GM18951 (cell line): Measurements from ENCODE around the gene OSBPL8.

ENCODE experiments used
- POLR2A ChIP-seq: IDR thresholded peaks from 4 replicates; pipeline ENCODE4 v1.6.1; 2011; ENCODE audit warnings: mild to moderate bottlenecking; ENCODE audit not compliant: insufficient read length, insufficient read depth; ENCODE audit errors: extremely low read depth
- in situ Hi-C: fragments of 300-500 bp; cut with MboI; formaldehyde crosslinking; loops from one replicate; pipeline ENCODE4 v1.12.0; 2022; ENCODE audit warnings: low sequenced_read_pairs, mixed read lengths, inconsistent platforms; ENCODE audit not compliant: unreplicated experiment

OSBPL8 gene

DNA sequence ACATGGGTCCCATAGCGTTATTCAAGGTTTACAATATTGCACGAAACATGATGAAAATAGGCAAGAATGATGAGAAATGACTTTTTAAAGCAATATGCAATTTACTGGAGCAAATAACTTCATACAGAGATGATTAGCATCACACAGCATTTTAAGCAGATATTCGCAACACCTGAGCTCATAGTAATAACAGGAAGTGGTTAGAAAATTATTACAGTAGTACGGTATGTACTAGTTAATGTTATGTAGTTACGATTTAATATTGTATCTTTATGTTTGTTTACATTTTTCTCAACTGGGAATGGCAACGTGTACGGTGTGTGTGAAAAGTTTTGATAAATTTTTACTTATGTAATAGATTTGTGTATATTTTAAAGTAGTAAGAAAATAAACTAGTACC is 102.6 kb downstream of the OSBPL8 start:
- no peak for TF ChIP-seq POLR2A
- in situ Hi-C loops, result no loop called here

GRCh38 chr12:76455582-76456345 is 103.8 kb downstream of the OSBPL8 start:
- no peak for TF ChIP-seq POLR2A
- in situ Hi-C loops, result no loop called here

GRCh38 chr12:76451528-76451927 is 108.0 kb downstream of the OSBPL8 start:
- in situ Hi-C loops, result no loop called here
- TF ChIP-seq POLR2A, result no peak

- in situ Hi-C loops, result no loop called here
- no peak for TF ChIP-seq POLR2A
Measured at GRCh38 chr12:76450690-76451089, 108.9 kb downstream of the OSBPL8 start.

GRCh38 chr12:76449993-76450392 is 109.6 kb downstream of the OSBPL8 start:
- in situ Hi-C loops, result loop anchor here (25.0 kb wide), 1 partner anchor 913 kb away; no protein-coding TSS in a partner anchor
- TF ChIP-seq POLR2A, result no peak

DNA sequence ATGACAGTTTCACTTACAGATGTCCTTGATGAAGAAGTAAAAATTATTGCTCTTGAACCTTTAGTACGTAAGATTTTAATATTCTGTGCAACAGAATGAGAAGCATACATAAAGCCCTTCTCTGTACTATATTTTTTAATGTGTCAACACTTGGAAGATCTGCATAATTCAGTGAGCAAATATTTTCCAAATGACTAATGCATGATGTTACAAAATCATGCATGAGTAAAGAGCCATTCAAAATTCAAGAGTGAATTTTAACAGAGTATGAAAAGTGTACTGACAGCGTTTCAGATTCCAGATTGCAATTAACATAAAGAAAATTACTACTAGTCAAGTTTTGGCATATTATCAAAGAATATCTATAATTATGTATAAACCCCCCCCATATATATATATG is 110.0 kb downstream of the OSBPL8 start:
- in situ Hi-C loops, result loop anchor here (25.0 kb wide), 1 partner anchor 912 kb away; no protein-coding TSS in a partner anchor
- no peak for TF ChIP-seq POLR2A

DNA sequence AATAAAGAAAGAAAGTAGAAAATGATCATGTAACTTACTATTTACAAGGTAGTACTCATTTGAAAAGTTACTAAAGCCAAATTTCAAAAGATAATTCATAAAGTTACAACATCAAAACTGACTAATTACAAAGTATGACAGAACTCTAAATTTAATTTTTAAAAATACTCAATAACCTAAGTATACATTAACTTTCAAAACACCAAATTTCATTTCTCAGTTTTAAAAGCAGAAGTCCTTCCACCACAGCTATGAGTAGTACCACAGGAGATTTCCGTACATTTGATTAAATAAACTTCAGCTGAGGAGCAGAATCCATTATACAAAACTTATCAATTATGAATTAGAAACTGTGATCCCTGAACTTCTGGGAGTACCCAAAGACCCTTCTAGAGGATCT is 110.6 kb downstream of the OSBPL8 start:
- in situ Hi-C loops, result loop anchor here (25.0 kb wide), 1 partner anchor 912 kb away; no protein-coding TSS in a partner anchor
- no peak for TF ChIP-seq POLR2A

DNA sequence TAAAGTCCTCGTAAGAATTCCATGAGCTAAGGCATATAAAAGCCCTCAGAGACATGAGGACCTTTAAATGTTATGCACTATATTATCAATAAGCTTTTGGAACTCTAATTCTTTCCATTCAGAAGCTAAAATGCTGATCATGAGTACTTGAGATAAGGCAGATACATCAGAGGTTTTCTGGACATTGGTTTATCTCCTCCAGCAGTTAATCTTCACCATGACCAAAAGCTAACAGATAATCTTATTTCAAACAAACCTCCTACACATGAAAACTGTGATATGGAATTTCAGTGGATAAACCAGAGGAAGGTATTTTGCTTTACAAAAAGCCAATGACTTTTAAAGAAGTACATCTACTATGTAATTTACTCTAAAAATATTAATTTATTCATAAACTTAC is 113.5 kb downstream of the OSBPL8 start:
- TF ChIP-seq POLR2A, result no peak

DNA sequence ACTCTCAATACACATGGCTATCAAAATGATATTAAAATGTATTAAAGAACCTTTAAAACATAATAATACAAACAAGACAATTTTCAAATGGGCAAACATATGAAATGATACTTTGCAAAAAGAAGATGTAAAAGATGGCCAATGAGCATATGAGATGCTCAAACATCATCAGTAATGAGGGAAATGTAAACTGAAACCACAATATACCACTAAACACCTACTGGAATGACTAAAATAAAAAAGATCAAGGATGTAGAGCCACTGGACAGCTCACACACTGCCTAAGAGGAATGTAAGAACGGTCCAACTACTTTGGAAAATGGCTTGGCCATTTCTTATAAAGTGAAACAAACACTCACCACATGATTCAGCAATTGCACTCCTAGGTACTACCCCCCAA is 114.1 kb downstream of the OSBPL8 start:
- TF ChIP-seq POLR2A, result no peak
- in situ Hi-C loops, result loop anchor here (25.0 kb wide), 1 partner anchor 908 kb away; no protein-coding TSS in a partner anchor

More for the DNA sequence above, 113.5 kb downstream of the OSBPL8 start:
- in situ Hi-C loops, result loop anchor here (25.0 kb wide), 1 partner anchor 909 kb away; no protein-coding TSS in a partner anchor

DNA sequence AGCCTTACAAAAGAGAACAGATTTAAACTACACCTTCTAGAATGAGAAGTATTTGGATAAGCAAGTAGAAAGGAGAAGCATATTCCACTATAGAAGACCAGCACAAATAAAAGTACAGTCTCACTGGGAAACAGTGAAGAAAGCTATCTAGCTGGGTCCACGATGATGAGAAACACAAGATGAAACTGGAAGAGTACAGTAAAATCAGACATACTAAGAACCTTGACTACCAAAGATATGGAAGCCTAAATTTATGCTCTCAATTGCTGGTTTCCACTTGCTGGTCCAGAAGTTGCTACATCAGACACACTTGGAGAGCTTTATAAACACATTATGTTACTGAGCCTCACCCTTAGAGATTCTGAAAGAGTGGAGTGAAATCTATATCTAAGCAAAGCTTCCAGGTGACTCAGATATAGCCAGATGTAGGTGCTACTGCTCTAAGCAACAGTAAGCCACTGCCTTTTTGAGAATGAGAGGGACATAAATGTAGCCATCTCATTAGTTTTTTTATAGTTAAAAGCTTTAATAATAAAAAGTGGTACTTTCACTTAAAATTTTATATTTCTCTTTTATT is 115.1 kb downstream of the OSBPL8 start:
- TF ChIP-seq POLR2A, result no peak

GRCh38 chr12:76441016-76441415 is 118.6 kb downstream of the OSBPL8 start:
- TF ChIP-seq POLR2A, result no peak
- in situ Hi-C loops, result loop anchor here (25.0 kb wide), 1 partner anchor 904 kb away; no protein-coding TSS in a partner anchor

More for the DNA sequence above, 115.1 kb downstream of the OSBPL8 start:
- in situ Hi-C loops, result loop anchor here (25.0 kb wide), 1 partner anchor 907 kb away; no protein-coding TSS in a partner anchor

DNA sequence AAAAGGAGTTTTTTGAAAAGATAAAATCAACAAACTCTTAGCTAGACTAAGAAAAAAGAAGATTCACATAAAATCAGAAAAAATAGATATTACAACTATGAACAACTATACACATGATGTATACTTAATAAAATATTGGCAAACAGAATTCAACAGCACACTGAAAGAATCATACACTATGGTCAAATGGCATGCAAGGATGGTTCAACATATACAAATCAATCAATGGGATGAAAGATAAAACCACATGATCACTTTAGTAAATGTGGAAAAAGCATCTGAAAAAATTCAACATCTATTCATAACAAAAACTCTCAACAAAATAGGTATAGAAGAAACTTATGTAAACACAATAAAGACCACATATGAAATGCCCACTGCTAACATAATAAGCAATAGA is 126.8 kb downstream of the OSBPL8 start:
- in situ Hi-C loops, result loop anchor here (25.0 kb wide), 1 partner anchor 895 kb away; no protein-coding TSS in a partner anchor
- no peak for TF ChIP-seq POLR2A

GRCh38 chr12:76428117-76428516 is 131.5 kb downstream of the OSBPL8 start:
- in situ Hi-C loops, result loop anchor here (25.0 kb wide), 1 partner anchor 891 kb away; no protein-coding TSS in a partner anchor
- no peak for TF ChIP-seq POLR2A
